Measurements from ENCODE around the gene NBDY.
"Not testable (repeated sequence)": the region's sequence is repeated elsewhere in the genome, so short reads cannot be mapped to it uniquely, and the experiment has no call there.

Gene NBDY

DNA sequence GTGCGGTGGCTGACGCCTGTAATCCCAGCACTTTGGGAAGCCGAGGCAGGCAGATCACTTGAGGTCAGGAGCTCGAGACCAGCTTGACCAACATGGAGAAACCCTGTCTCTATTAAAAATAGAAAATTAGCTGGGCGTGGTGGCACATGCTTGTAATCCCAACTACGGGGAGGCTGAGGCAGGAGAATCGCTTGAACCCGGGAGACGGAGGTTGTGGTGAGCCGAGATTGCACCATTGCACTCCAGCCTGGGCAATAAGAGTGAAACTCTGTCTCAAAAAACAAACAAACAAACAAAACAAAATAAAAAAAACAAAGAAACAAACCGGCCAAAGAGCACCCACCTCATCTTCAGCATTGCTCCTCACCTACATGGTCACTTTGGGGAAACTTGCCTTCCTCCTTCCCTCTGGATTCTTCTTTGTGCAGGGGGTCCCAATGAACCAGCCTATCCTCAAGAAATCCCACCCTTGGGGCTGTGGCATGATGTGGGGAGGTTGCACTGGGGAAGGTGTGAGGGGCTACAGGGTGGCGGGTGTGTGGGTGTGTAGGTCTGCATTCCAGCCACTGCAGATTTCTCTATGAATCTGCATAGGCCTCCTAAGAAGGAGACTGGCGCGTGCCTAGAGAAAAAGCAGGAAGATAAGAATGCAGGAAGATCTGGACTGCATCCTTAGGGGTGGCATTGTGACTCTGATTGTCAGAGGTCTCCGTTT, 31.5 kb downstream of the NBDY start:
- H3K4me3 Mint-ChIP-seq; H3K9me3 Mint-ChIP-seq (ENCODE audit: low read depth); H3K36me3 Mint-ChIP-seq; H3K27me3 Mint-ChIP-seq: not testable (repeated sequence)
- Mint-ChIP-seq H3K27ac (peak overlapping the region; percentile 99), H3K4me1 (ENCODE audit: low read depth) (peaks cover 43% of the 10 kb centered on the region)

DNA sequence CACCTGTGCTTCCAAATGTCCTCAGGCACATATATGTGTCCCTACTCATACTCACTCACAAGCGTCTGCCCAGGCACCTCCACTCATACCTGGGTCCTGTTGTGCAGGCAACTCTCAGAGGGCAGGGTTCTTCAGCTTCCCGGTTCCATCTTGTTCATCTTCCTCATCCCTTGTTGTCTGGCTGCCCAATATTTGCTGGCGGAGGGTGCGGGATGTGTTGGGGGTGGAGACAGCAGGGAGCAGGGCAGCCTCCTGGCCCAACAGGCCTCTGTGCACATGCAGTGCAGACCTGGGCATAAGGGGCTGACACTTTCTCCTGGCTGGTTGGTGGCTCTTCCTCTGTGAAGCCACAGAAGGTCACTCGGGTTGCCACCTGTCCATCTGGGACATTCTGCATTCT, 32.1 kb downstream of the NBDY start:
- H3K27me3 Mint-ChIP-seq = no peaks in the 10 kb centered on the region
- H3K9me3 Mint-ChIP-seq (ENCODE audit: low read depth) = no peaks in the 10 kb centered on the region
- peaks cover 49% of the 10 kb centered on the region for H3K4me1 Mint-ChIP-seq (ENCODE audit: low read depth)
- no peak overlapping the region for H3K4me3 Mint-ChIP-seq
- peak overlapping the region; percentile 99 for H3K27ac Mint-ChIP-seq
- no peaks in the 10 kb centered on the region for H3K36me3 Mint-ChIP-seq

DNA sequence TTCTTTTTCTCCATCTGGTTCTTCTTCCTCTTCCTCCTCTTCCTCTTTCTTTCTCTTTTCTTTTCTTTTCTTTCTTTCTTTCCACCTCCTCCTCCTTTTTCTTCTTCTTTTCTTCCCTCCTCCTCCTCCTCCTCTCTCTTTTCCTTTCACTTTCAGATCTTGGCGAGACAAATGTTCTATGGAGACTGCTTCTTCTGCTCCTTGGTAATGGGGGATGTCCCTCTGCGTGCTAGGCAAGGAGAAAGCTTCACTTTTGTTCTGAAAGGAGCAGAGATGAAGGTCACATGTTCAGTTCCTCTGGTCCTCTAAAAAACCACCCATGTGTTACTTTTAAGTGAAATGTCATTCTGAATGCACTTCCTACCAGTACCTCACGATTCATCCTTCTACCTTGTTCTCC, 33.2 kb downstream of the NBDY start:
- Mint-ChIP-seq H3K4me3 (peak overlapping the region; percentile 82), H3K27ac (peak overlapping the region; percentile 99), H3K27me3 (no peaks in the 10 kb centered on the region), H3K4me1 (ENCODE audit: low read depth) (peaks cover 52% of the 10 kb centered on the region), H3K9me3 (ENCODE audit: low read depth) (no peaks in the 10 kb centered on the region), H3K36me3 (no peaks in the 10 kb centered on the region)

DNA sequence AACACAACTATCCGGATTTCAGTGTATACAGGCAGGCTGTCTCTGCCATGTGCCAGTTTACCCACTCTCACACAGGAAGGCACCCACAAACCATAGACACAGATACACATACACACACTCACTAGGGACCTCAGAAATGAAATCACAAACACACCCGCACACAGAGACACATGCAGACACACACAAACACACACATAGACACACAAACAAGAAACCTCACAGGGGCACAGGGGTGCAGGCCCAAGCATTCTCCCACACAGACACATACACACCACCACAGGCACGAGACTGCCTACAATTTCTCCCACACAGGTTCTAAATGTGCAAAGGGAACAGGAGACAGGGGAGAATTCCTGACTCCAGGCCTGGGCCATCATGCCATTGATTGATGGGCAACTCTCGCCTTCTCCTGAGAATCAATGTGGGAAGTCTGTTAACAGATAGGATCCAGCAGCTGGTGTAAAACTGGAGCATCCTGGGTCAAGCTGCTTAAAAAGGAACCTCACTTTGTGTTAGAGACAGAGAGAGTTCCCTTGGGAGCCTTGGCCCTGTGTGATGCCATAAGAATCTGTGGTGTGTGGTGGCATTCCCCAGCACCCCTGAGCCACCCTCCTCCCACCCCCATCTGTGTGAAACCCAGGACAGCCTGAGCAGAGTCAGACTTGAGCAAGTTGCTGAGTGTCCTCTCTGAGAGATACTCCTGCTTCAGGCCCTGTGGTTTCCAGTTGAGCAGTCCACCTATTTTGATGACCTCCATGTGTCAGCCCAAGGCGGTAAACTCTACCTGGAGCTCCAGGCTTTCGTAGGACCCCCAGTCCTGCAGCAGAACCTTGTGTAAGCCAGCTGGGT, 33.9 kb downstream of the NBDY start:
- Mint-ChIP-seq H3K36me3 (no peaks in the 10 kb centered on the region), H3K27ac (peak overlapping the region; percentile 99), H3K9me3 (ENCODE audit: low read depth) (no peaks in the 10 kb centered on the region), H3K4me3 (peak overlapping the region; percentile 82), H3K27me3 (no peaks in the 10 kb centered on the region), H3K4me1 (ENCODE audit: low read depth) (peaks cover 52% of the 10 kb centered on the region)

DNA sequence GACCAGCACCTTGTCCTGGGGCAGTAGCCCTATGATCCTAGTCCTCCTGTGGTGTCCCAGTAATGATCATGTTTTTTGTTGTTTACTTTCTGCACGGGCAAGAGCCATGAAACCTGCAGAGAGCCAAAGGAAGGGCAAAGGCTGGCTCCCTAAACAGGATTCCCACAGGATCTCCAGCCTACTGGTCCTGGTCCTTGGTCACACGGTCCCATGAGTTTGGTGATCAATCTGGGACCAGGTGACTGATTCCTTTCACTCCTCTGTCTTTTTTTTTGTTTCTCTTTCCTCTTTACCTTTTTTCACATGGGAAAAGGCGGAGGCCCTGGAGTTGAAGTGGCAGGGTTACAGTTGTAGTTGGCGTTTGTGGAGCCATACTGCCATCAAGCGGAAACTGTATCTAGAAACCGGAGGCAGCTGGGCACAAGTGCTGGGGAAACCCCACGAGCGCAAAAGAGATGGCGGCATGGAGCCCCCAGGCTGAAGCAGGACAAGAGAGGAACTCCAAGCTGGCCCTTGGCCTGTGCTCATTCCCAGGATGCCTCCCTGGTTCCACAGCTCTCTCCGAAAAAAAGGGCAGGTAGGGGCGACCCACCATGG, 34.6 kb downstream of the NBDY start:
- no peaks in the 10 kb centered on the region for H3K9me3 Mint-ChIP-seq (ENCODE audit: low read depth)
- H3K27ac Mint-ChIP-seq = peak overlapping the region; percentile 99
- no peaks in the 10 kb centered on the region for H3K36me3 Mint-ChIP-seq
- H3K27me3 Mint-ChIP-seq = no peaks in the 10 kb centered on the region
- no peak overlapping the region for H3K4me3 Mint-ChIP-seq
- peaks cover 50% of the 10 kb centered on the region for H3K4me1 Mint-ChIP-seq (ENCODE audit: low read depth)

DNA sequence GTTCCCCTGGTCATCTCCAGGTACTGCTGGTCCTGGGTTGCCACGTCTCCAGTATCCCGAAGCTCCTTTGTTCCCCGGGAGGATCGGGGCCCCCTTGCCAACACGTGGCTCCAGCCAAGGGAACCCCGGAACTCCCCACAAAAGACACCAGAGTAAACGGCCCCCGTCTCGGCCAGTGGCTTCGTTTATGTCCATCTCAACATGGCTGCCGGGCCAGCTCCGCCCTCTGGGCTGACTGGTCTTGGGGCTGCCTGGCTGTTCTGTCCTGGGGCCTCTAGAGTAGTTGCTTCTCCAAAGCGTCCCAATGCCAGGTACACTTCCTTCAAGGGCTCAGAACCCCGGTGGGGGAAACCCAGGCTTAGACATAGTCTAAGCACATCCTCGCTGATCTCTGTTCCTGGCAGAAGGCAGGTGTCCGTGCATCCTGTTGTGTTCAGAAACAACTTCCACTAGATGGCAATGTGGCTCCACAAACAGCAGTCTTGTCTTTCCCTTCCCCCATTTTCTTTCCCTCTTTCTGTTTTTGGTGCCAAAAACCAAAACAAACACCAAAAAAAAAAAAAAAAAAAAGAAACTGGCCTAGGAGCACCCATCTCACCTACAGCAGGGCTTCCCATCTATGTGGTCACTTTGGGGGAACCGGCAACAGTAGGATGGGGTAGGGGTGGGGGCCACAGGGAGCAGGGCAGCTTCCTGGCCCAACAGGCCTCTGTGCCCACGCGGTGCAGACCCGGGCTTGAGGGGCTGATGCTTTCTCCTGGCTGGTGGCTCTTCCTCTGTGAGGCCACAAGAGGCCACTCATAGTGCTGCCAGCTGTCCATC, 35.3 kb downstream of the NBDY start:
- Mint-ChIP-seq H3K4me1 (ENCODE audit: low read depth) (peaks cover 50% of the 10 kb centered on the region), H3K27ac (peak overlapping the region; percentile 97)

DNA sequence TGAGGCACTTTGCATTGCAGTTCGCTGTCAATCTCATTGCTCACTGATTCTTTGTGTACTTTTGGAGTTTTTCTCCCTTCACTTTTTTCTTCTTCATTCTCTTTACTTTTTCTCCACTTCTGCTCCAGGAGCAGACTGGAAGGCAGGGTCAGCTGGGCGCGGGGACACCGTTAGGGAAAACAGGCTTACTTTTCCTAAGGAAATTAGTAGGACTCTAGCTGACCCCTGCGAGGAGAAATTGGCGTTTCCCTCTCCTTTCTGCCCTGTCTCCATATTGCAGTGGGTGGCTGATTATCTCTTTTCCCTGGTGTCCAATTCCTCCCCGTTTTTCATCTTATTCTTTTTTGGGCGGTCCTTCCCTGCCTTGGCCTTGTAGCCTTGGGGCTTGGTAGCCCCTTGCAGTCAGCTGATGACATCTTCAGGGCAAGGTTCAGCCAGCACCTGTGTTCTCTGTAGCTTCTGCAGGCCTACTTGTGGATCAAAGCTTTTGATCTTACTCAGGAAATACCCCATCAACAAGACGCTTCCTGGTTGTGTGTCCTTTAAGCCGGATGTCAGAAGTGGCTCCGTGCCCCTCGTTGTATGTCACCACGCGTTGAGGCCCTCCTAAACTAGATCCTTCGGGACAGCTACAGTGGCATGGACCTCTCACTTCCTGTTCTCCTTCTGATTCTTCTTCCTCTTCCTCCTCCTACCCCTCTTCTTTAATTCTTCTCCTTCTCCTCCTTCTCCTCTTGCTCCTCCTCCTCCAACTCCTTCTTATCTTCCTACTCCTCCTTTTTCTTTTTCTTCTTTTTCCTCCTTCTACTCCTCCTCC, 36.1 kb downstream of the NBDY start:
- Mint-ChIP-seq H3K27ac (peak overlapping the region; percentile 97), H3K9me3 (ENCODE audit: low read depth) (no peaks in the 10 kb centered on the region), H3K36me3 (no peaks in the 10 kb centered on the region), H3K4me1 (ENCODE audit: low read depth) (peaks cover 50% of the 10 kb centered on the region), H3K27me3 (no peaks in the 10 kb centered on the region), H3K4me3 (peak overlapping the region; percentile 80)

More for the DNA sequence above, 35.3 kb downstream of the NBDY start:
- H3K36me3 Mint-ChIP-seq = no peaks in the 10 kb centered on the region
- H3K4me3 Mint-ChIP-seq = peak overlapping the region; percentile 80
- no peaks in the 10 kb centered on the region for H3K9me3 Mint-ChIP-seq (ENCODE audit: low read depth)
- no peaks in the 10 kb centered on the region for H3K27me3 Mint-ChIP-seq

DNA sequence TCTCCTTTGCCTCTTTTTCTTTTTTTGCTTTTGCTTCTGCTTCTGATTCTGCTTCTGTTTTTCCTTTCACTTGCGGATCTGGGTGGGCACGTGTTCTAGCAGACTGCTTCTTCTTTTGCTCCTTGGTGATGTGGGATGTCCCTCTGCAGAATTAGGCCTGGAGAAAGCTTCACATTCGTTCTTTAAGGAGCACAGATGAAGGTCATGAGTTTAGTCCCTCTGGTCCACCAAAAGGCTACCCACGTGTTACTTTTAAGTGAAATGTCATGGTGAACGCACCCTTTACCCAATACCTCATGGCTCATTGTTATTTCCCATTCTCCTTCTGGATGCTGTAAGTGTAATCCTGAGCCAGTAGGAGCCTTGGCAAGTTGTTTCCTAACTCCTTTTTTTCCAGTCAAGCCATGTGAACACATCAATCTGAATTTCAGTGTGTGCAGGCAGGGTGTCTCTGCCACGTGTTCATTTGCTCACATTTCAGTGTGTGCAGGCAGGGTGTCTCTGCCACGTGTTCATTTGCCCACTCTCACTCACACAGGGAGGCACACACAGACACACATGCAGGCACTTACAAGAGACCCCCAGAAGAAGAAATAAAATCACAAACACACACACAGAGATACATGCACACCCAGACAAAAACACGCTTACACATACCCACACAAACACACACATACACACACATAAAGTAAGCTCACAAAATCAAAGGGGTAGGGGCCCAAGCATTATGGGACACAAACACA, 36.9 kb downstream of the NBDY start:
- H3K9me3 Mint-ChIP-seq (ENCODE audit: low read depth) = no peaks in the 10 kb centered on the region
- H3K4me1 Mint-ChIP-seq (ENCODE audit: low read depth) = peaks cover 50% of the 10 kb centered on the region
- peak overlapping the region; percentile 97 for H3K27ac Mint-ChIP-seq
- no peaks in the 10 kb centered on the region for H3K27me3 Mint-ChIP-seq
- no peaks in the 10 kb centered on the region for H3K36me3 Mint-ChIP-seq
- peak overlapping the region; percentile 80 for H3K4me3 Mint-ChIP-seq

DNA sequence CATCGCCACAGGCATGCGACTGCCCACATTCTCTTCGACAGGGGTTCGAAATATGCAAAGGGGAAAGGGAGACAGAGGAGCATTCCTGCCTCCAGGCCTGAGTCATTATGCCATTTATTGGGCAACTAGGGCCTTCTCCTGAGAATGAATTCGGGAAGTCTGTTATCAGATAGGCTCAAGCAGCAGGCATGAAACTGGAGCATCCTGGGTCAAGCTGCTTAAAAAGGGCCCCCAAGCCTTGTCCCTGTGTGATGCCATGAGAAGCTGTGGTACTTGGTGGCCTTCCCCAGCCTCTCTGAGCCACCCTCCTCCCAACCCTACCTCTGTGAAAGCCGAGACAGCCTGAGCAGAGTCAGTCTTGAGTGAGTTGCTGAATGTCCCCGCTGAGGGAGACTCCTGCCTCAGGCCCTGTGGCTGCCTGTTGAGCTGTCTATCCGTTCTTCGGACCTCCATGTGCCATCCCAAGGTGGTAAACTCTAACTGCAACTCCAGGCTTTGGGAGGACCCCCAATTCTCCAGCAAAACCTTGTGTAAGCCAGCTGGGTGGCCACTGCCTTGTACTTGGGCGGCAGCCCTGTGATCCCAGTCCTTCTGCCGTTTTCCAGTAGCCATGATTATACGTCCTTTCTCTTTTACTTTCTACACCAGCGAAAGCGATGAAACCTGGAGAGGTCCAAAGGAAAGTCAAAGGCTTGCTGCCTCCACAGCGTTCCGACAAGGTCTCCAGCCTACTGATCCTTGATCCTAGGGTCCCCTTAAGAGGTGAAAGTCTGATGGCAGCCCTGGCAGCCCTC, 37.7 kb downstream of the NBDY start:
- H3K27ac Mint-ChIP-seq = peak overlapping the region; percentile 97
- no peaks in the 10 kb centered on the region for H3K36me3 Mint-ChIP-seq
- H3K4me3 Mint-ChIP-seq = no peak overlapping the region
- H3K9me3 Mint-ChIP-seq (ENCODE audit: low read depth) = no peaks in the 10 kb centered on the region
- no peaks in the 10 kb centered on the region for H3K27me3 Mint-ChIP-seq
- peaks cover 42% of the 10 kb centered on the region for H3K4me1 Mint-ChIP-seq (ENCODE audit: low read depth)

DNA sequence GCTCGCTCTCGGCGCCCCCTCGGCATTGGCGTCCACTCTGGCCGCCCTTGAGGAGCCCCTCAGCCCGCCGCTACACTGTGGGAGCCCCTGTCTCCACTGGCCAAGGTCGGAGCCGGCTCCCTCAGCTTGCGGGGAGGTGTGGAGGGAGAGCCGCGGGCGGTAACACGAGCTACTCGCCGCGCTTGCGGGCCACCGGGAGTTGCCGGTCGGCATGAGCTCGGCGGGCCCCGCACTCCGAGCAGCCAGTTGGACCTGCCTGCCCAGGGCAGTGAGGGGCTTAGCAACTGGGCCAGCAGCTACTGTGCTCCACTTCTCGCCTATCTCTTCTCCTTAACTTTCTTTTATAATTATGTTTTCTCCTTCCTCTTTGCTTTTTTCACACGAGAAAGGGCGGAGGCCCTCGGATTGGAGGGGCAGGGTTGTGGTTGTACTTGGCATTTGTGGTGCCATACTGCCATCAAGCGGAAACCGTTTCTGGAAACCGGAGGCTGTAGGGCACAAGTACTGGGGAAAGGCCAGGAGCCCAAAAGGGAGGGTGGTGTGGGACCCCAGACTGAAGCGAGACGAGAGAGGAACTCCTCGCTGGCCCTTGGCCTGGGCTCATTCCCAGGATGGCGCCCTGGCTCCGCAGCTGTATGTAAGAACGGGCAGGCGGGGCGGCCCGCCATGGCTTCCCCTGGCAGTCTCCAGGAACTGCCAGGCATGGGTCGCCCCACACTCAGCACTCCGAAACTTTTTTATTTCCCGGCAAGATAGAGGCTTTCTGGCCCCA, 38.5 kb downstream of the NBDY start:
- H3K4me1 Mint-ChIP-seq (ENCODE audit: low read depth) = peaks cover 34% of the 10 kb centered on the region
- not testable (repeated sequence) for H3K36me3 Mint-ChIP-seq; H3K27me3 Mint-ChIP-seq; H3K27ac Mint-ChIP-seq; H3K9me3 Mint-ChIP-seq (ENCODE audit: low read depth); H3K4me3 Mint-ChIP-seq

DNA sequence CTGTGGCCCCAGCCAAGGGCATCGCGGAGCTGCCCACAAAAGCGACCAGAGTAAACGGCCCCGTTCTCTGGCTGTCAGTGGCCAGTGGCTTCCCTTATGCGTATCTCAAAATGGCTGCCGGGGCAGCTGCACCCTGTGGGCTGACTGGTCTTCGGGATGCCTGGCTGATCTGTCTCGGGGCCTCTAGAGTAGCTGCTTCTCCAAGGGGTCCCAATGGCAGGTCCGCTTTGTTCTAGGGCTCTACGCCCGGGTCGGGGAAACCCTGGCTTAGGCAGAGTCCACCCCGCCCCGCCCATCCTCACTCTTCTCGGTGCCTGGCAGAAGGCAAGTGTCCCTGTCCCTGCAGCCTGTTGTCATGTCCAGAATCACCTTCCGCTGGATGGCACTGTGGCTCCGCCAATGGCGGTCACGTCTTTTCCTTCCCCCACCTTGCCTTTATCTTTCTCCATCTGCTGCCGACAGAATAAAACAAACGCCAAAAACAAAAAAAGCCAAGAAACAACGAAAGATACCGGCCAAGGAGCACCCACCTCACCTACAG, 39.1 kb downstream of the NBDY start:
- not testable (repeated sequence) for H3K27me3 Mint-ChIP-seq

More for the DNA sequence above, 39.1 kb downstream of the NBDY start:
- H3K4me3 Mint-ChIP-seq; H3K9me3 Mint-ChIP-seq (ENCODE audit: low read depth); H3K27ac Mint-ChIP-seq; H3K36me3 Mint-ChIP-seq: not testable (repeated sequence)
- H3K4me1 Mint-ChIP-seq (ENCODE audit: low read depth) = peaks cover 28% of the 10 kb centered on the region
